ENCODE data around the gene JUP. TPM values are rescaled to one million over a fixed set of nuclear protein-coding genes. Genes with fewer than 3 reads are reported as not detected.
A peak's percentile ranks its signal among the peaks of the same experiment; 100 is the strongest.

Gene JUP
- total and polyA plus RNA-seq, 2 of the 13 experiments (the other 11 are each of a cell fraction or from before 2014, with no cell fraction given): 12.1 to 20.6 TPM

DNA sequence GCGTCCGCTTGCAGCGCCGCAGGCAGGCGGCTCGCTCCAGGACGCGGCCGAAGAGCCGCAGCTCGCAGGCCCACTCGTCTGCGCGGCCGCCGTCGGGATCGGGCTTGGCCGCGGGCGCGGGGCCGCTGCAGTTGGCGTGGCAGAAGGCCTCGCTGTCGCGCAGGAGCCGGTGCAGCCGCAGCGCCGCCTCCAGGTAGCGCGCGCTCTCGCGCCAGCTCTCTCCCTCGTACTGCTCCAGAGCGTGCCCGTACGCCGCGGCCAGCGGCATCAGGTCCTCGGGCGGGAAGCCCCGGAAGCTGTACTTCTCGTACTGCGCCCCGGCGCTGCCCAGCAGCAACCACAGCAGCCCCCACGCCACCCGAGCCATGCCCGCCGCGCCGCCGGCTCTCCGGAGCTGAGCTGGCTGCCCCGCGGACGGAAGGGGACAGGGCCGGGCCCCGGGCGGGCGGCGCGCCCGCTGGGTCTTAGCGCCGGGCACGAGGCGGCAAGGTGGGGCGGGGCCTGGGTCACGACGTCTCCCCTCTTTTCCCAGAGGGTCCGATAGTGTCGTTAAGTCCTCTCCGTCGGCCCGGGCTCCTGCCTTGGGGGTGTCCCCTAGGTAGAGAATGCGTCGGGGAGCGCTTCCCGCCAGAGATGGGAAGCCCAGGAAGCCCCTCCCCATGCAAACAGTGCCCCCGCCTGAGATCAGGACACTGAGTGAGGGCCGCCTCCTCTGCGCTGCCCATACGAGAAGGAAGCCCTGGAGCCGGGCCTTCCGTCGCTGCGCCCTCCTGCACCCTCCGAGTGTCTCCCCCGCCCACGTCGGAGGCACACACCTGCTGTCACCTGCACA lies 25.3 kb upstream of the JUP start, which contains the start of gene P3H4 (continued):
- TF ChIP-seq WIZ (CRISPR knock-in tag; IDR thresholded peaks at IDR 0.05) (no peak; the same call in 1 of the 2 replicates), ZNF501 (CRISPR knock-in tag; IDR thresholded peaks at IDR 0.05) (peak; percentile 54; the same call in 1 of the 2 replicates), ZNF766 (CRISPR knock-in tag; IDR thresholded peaks at IDR 0.05; ENCODE audit: borderline replicate concordance) (peak; percentile 82; the same call in 1 of the 2 replicates), ZNF850 (CRISPR knock-in tag; conservative IDR thresholded peaks at IDR 0.05) (no peak), ZBTB42 (CRISPR knock-in tag; IDR thresholded peaks at IDR 0.05) (peak; percentile 79; the same call in 1 of the 2 replicates), ZNF672 (CRISPR knock-in tag; IDR thresholded peaks at IDR 0.05) (peak; percentile 89), MAFF (IDR thresholded peaks at IDR 0.05; ENCODE audit: low read depth, low read length) (no peak), SRY (CRISPR knock-in tag; IDR thresholded peaks at IDR 0.05) (no peak), MED8 (CRISPR knock-in tag; IDR thresholded peaks at IDR 0.05; ENCODE audit: insufficient replicate concordance) (peak; percentile 79), JUND (CRISPR knock-in tag; IDR thresholded peaks at IDR 0.05) (peak; percentile 59; the same call in 1 of the 2 replicates)
- TF ChIP-seq, protein P1, sequence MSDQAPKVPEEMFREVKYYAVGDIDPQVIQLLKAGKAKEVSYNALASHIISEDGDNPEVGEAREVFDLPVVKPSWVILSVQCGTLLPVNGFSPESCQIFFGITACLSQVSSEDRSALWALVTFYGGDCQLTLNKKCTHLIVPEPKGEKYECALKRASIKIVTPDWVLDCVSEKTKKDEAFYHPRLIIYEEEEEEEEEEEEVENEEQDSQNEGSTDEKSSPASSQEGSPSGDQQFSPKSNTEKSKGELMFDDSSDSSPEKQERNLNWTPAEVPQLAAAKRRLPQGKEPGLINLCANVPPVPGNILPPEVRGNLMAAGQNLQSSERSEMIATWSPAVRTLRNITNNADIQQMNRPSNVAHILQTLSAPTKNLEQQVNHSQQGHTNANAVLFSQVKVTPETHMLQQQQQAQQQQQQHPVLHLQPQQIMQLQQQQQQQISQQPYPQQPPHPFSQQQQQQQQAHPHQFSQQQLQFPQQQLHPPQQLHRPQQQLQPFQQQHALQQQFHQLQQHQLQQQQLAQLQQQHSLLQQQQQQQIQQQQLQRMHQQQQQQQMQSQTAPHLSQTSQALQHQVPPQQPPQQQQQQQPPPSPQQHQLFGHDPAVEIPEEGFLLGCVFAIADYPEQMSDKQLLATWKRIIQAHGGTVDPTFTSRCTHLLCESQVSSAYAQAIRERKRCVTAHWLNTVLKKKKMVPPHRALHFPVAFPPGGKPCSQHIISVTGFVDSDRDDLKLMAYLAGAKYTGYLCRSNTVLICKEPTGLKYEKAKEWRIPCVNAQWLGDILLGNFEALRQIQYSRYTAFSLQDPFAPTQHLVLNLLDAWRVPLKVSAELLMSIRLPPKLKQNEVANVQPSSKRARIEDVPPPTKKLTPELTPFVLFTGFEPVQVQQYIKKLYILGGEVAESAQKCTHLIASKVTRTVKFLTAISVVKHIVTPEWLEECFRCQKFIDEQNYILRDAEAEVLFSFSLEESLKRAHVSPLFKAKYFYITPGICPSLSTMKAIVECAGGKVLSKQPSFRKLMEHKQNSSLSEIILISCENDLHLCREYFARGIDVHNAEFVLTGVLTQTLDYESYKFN (CRISPR knock-in tag; conservative IDR thresholded peaks at IDR 0.05): no peak
- TF ChIP-seq, protein P2, sequence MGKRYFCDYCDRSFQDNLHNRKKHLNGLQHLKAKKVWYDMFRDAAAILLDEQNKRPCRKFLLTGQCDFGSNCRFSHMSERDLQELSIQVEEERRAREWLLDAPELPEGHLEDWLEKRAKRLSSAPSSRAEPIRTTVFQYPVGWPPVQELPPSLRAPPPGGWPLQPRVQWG (CRISPR knock-in tag; IDR thresholded peaks at IDR 0.05; ENCODE audit: borderline replicate concordance, low read depth): no peak
- TF ChIP-seq, protein P3, sequence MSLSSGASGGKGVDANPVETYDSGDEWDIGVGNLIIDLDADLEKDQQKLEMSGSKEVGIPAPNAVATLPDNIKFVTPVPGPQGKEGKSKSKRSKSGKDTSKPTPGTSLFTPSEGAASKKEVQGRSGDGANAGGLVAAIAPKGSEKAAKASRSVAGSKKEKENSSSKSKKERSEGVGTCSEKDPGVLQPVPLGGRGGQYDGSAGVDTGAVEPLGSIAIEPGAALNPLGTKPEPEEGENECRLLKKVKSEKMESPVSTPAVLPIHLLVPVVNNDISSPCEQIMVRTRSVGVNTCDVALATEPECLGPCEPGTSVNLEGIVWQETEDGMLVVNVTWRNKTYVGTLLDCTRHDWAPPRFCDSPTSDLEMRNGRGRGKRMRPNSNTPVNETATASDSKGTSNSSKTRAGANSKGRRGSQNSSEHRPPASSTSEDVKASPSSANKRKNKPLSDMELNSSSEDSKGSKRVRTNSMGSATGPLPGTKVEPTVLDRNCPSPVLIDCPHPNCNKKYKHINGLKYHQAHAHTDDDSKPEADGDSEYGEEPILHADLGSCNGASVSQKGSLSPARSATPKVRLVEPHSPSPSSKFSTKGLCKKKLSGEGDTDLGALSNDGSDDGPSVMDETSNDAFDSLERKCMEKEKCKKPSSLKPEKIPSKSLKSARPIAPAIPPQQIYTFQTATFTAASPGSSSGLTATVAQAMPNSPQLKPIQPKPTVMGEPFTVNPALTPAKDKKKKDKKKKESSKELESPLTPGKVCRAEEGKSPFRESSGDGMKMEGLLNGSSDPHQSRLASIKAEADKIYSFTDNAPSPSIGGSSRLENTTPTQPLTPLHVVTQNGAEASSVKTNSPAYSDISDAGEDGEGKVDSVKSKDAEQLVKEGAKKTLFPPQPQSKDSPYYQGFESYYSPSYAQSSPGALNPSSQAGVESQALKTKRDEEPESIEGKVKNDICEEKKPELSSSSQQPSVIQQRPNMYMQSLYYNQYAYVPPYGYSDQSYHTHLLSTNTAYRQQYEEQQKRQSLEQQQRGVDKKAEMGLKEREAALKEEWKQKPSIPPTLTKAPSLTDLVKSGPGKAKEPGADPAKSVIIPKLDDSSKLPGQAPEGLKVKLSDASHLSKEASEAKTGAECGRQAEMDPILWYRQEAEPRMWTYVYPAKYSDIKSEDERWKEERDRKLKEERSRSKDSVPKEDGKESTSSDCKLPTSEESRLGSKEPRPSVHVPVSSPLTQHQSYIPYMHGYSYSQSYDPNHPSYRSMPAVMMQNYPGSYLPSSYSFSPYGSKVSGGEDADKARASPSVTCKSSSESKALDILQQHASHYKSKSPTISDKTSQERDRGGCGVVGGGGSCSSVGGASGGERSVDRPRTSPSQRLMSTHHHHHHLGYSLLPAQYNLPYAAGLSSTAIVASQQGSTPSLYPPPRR (CRISPR knock-in tag; IDR thresholded peaks at IDR 0.05; ENCODE audit: borderline replicate concordance): no peak
- TF ChIP-seq, protein P4, sequence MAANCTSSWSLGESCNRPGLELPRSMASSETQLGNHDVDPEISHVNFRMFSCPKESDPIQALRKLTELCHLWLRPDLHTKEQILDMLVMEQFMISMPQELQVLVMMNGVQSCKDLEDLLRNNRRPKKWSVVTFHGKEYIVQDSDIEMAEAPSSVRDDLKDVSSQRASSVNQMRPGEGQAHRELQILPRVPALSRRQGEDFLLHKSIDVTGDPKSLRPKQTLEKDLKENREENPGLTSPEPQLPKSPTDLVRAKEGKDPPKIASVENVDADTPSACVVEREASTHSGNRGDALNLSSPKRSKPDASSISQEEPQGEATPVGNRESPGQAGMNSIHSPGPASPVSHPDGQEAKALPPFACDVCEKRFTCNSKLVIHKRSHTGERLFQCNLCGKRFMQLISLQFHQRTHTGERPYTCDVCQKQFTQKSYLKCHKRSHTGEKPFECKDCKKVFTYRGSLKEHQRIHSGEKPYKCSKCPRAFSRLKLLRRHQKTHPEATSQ (CRISPR knock-in tag; IDR thresholded peaks at IDR 0.05; ENCODE audit: borderline replicate concordance): no peak
- TF ChIP-seq, protein P5, sequence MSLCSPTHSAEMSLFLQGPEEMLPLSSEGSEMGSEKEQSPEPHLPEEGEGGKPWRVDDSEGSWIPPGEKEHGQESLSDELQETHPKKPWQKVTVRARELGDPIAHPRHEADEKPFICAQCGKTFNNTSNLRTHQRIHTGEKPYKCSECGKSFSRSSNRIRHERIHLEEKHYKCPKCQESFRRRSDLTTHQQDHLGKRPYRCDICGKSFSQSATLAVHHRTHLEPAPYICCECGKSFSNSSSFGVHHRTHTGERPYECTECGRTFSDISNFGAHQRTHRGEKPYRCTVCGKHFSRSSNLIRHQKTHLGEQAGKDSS (CRISPR knock-in tag; IDR thresholded peaks at IDR 0.05; ENCODE audit: borderline replicate concordance, low read depth): peak; percentile 65
- TF ChIP-seq, protein P6, sequence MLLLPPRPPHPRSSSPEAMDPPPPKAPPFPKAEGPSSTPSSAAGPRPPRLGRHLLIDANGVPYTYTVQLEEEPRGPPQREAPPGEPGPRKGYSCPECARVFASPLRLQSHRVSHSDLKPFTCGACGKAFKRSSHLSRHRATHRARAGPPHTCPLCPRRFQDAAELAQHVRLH (CRISPR knock-in tag; IDR thresholded peaks at IDR 0.05; ENCODE audit: borderline replicate concordance, low read depth): peak; percentile 78; the same call in 1 of the 2 replicates
